ENCODE measurements around the gene C1QA.

DNA sequence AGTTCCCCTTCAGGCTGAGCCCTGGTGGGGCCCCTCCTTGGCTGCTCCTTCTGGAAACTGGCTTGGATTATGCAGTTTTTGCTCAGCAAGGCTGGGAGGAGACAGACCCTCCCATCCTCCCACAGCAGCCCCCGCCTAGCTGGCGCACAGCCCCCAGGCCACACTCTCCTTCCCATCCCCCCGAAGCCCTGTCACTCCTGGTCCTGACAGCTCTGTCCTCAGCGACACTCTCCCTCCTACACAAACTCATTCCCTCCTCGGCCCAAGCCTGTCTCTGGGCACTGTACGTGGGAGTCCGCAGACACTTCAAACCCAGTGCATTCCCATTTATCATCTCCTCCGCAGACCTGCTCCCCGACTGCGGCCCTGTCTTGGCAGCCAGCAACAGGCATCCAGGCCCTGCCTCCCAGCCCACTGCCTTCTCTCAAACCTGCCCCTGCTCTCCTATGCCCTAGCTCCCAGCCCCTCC is 49.2 kb downstream of the C1QA start:
- TF ChIP-seq CEBPB (IDR thresholded peaks at IDR 0.05; ENCODE audit: low read depth, low read length), result no peak
- no peak for TF ChIP-seq POLR2A (IDR thresholded peaks at IDR 0.05; ENCODE audit: low read depth, low read length)
- TF ChIP-seq, protein P1, sequence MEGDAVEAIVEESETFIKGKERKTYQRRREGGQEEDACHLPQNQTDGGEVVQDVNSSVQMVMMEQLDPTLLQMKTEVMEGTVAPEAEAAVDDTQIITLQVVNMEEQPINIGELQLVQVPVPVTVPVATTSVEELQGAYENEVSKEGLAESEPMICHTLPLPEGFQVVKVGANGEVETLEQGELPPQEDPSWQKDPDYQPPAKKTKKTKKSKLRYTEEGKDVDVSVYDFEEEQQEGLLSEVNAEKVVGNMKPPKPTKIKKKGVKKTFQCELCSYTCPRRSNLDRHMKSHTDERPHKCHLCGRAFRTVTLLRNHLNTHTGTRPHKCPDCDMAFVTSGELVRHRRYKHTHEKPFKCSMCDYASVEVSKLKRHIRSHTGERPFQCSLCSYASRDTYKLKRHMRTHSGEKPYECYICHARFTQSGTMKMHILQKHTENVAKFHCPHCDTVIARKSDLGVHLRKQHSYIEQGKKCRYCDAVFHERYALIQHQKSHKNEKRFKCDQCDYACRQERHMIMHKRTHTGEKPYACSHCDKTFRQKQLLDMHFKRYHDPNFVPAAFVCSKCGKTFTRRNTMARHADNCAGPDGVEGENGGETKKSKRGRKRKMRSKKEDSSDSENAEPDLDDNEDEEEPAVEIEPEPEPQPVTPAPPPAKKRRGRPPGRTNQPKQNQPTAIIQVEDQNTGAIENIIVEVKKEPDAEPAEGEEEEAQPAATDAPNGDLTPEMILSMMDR (conservative IDR thresholded peaks at IDR 0.05; ENCODE audit: low read depth, low read length), result no peak

Measured in IMR-90 (cell line).